HepG2 (cell line): ENCODE measurements around the gene UPB1. TPM values are rescaled to one million over a fixed set of nuclear protein-coding genes. Genes with fewer than 3 reads are reported as not detected.

Experiments
- ATAC-seq: fragments of 200-7000 bp; cut with Tn5 transposase; 3 replicates; pipeline ENCODE4 v1.9.1; 2020; ENCODE audit warnings: mild to moderate bottlenecking, moderate library complexity
- BruUV-seq: library from RNA; stranded (reverse); fragments of 400-500 nt; replicated peaks from 2 replicates; lab custom pipeline; 2021; lab: Mats Ljungman, UMichigan
- CTCF ChIA-PET: fragments of 300-600 bp; formaldehyde crosslinking; extraction: SDS; loops from one replicate; lab custom pipeline; 2021; ENCODE audit warnings: low total read pairs, inconsistent platforms, low intra/inter-chr PET ratio; lab: Yijun Ruan, JAX
- POLR2A ChIA-PET: fragments of 350-600 bp; sonication (Branson Sonifier 250); formaldehyde crosslinking; loops from one replicate; lab custom pipeline; 2020; ENCODE audit warnings: antibody characterized with exemption, inconsistent platforms; lab: Yijun Ruan, JAX
- DNase-seq: peaks from one replicate; pipeline ENCODE4 v3.0.0-alpha.2; 2015; ENCODE audit warnings: low spot score
- FAIRE-seq: peaks from 3 replicates; lab custom pipeline; 2011; peaks lifted over from hg19 to GRCh38; lab: Jason Lieb, UNC
- H2AFZ ChIP-seq: one replicate; pipeline ENCODE4 v1.6.1; 2011; ENCODE audit warnings: low read length, inconsistent platforms
- H3K27ac ChIP-seq: fragments of 300-600 bp; 3 replicates; pipeline ENCODE4 v1.8.0; 2011; ENCODE audit warnings: mixed run types, mild to moderate bottlenecking, mixed read lengths, low read length, inconsistent platforms; ENCODE audit not compliant: insufficient read depth; ENCODE audit errors: extremely low read length
- H3K27me3 ChIP-seq, 2 experiments: fragments of 200-600 bp in 1 of 2; 2 replicates in 1 of 2; 3 replicates in 1 of 2; pipeline versions ENCODE4 v1.6.0 to v1.8.0; 2011; ENCODE audit warnings: low read length in 2 of 2, mild to moderate bottlenecking in 2 of 2, moderate library complexity in 2 of 2, inconsistent platforms in 1 of 2; ENCODE audit not compliant: insufficient read depth in 2 of 2, control insufficient read depth in 1 of 2
- H3K36me3 ChIP-seq, 2 experiments: fragments of 200-600 bp in 1 of 2; replicated peaks in 1 of 2; 2 replicates in 1 of 2; 3 replicates in 1 of 2; pipeline versions ENCODE4 v1.5.1 to v1.8.0; 2011; ENCODE audit warnings: low read length in 2 of 2, inconsistent platforms in 1 of 2; ENCODE audit not compliant: insufficient read depth in 2 of 2, control insufficient read depth in 1 of 2
- H3K4me1 ChIP-seq: 2 replicates; pipeline ENCODE4 v1.5.1; 2012; ENCODE audit warnings: low read length, inconsistent platforms; ENCODE audit not compliant: insufficient read depth
- H3K4me2 ChIP-seq: 2 replicates; pipeline ENCODE4 v1.6.0; 2011; ENCODE audit warnings: low read depth, low read length, inconsistent platforms
- H3K4me3 ChIP-seq, 3 experiments: fragments of 200-600 bp in 1 of 3; sonication (generic), shearing (Covaris generic) in 1 of 3; replicated peaks in 1 of 3; 2 replicates each; pipeline ENCODE4 v1.5.1; 2011 to 2016; ENCODE audit warnings: low read length in 3 of 3, inconsistent platforms in 2 of 3, low read depth in 2 of 3, mild to moderate bottlenecking in 2 of 3, control low read depth in 1 of 3, mixed read lengths in 1 of 3; ENCODE audit not compliant: insufficient read depth in 1 of 3
- H3K79me2 ChIP-seq: one replicate; pipeline ENCODE4 v1.6.1; 2011; ENCODE audit warnings: low read length, inconsistent platforms; ENCODE audit not compliant: insufficient read depth
- H3K9ac ChIP-seq: 2 replicates; pipeline ENCODE4 v1.6.0; 2011; ENCODE audit warnings: mild to moderate bottlenecking, low read depth, low read length, inconsistent platforms; ENCODE audit not compliant: insufficient read depth
- H3K9me3 ChIP-seq: 2 replicates; pipeline ENCODE4 v1.5.1; 2012; ENCODE audit warnings: mild to moderate bottlenecking, low read length
- H4K20me1 ChIP-seq: 2 replicates; pipeline ENCODE4 v1.6.0; 2011; ENCODE audit warnings: inconsistent platforms, mild to moderate bottlenecking, low read length, moderate library complexity; ENCODE audit not compliant: insufficient read depth
- EP300 ChIP-seq, 3 experiments: sonication (generic) in 1 of 3; formaldehyde crosslinking in 1 of 3; IDR thresholded peaks; 2 replicates each; pipeline versions ENCODE4 v1.5.1 to v1.6.1; 2011 to 2020; ENCODE audit warnings: low read depth in 2 of 3, low read length in 2 of 3, borderline replicate concordance in 1 of 3, improper control_type of control experiment in 1 of 3, mild to moderate bottlenecking in 1 of 3, missing genetic modification reagents in 1 of 3, moderate library complexity in 1 of 3
- FOSL2 ChIP-seq: sonication (generic); formaldehyde crosslinking; IDR thresholded peaks from 2 replicates; pipeline ENCODE4 v1.4.0; 2020; ENCODE audit warnings: missing genetic modification reagents
- IRF1 ChIP-seq: sonication (generic); formaldehyde crosslinking; IDR thresholded peaks from 2 replicates; pipeline ENCODE4 v1.4.0; 2020; ENCODE audit warnings: low read depth, mild to moderate bottlenecking, missing genetic modification reagents
- IRF2 ChIP-seq: IDR thresholded peaks from 2 replicates; pipeline ENCODE4 v1.6.1; 2018; ENCODE audit warnings: missing genetic modification reagents, missing compliant biosample characterization
- MAFG ChIP-seq: sonication (generic); formaldehyde crosslinking; IDR thresholded peaks from 2 replicates; pipeline ENCODE4 v1.5.1; 2020; ENCODE audit warnings: mild to moderate bottlenecking, missing genetic modification reagents
- MIXL1 ChIP-seq: IDR thresholded peaks from 2 replicates; pipeline ENCODE4 v1.6.1; 2016
- ZNF225 ChIP-seq: sonication (generic); formaldehyde crosslinking; IDR thresholded peaks from 2 replicates; pipeline ENCODE4 v1.4.0; 2020; ENCODE audit warnings: mild to moderate bottlenecking, missing genetic modification reagents
- ZNF260 ChIP-seq: sonication (generic); formaldehyde crosslinking; IDR thresholded peaks from 2 replicates; pipeline ENCODE4 v1.4.0; 2020; ENCODE audit warnings: missing genetic modification reagents, low read depth, mild to moderate bottlenecking, borderline replicate concordance
- ZNF326 ChIP-seq: sonication (generic); formaldehyde crosslinking; IDR thresholded peaks from 2 replicates; pipeline ENCODE4 v1.4.0; 2020; ENCODE audit warnings: missing genetic modification reagents, borderline replicate concordance
- ZNF367 ChIP-seq: sonication (generic); formaldehyde crosslinking; IDR thresholded peaks from 2 replicates; pipeline ENCODE4 v1.4.0; 2020; ENCODE audit warnings: missing genetic modification reagents, borderline replicate concordance
- ZNF746 ChIP-seq: sonication (generic); formaldehyde crosslinking; IDR thresholded peaks from 2 replicates; pipeline ENCODE4 v1.8.0; 2022; ENCODE audit warnings: mild to moderate bottlenecking, missing genetic modification reagents
- WGBS: methylation state at CpG from one replicate; pipeline ENCODE4 v1.1.6; 2017; ENCODE audit warnings: low lambda C conversion rate; 5-methylcytosine and 5-hydroxymethylcytosine counted together
- in situ Hi-C: cut with HindIII; loops from 2 replicates; pipeline ENCODE4 v1.10.0; 2017; ENCODE audit warnings: low pct_unique_long_range_greater_than_20kb; ENCODE audit not compliant: extremely low pct_ligation_motif_present
- intact Hi-C: fragments of 100-400 bp; cut with micrococcal nuclease; formaldehyde crosslinking; loops from one replicate; pipeline ENCODE4 v1.10.0; 2022; ENCODE audit not compliant: unreplicated experiment
- polyA plus RNA-seq, 8 experiments: library from polyadenylated mRNA; depleted of rRNA in 3 of 8; stranded (reverse) in 7 of 8; unstranded in 1 of 8; fragments of >200 nt; fragmentation: Illumina TruSeq in 4 of 8; extraction: Trizol in 4 of 8; gene quantifications; 2 replicates each; pipeline versions ENCODE4 v1.2.1 to v1.2.3, GENCODE V29; 2011 to 2016; ENCODE audit warnings: low read depth in 4 of 8, missing spikeins in 1 of 8, mixed read lengths in 1 of 8; ENCODE audit not compliant: insufficient read depth in 1 of 8
- total RNA-seq, 5 experiments: library from RNA; depleted of rRNA; stranded (reverse); fragments of >200 nt; fragmentation: Illumina TruSeq; extraction: Trizol; gene quantifications; 2 replicates each; pipeline ENCODE4 v1.2.3, GENCODE V29; 2016; ENCODE audit warnings: low read depth in 1 of 5
- TF ChIP-seq, protein P1 (sequence below): sonication (generic); formaldehyde crosslinking; IDR thresholded peaks from 2 replicates; pipeline ENCODE4 v1.4.0; 2020; ENCODE audit warnings: mild to moderate bottlenecking, missing genetic modification reagents
- TF ChIP-seq, protein P2 (sequence below): fragments of 450-650 bp; IDR thresholded peaks from 2 replicates; pipeline ENCODE4 v1.6.1; 2017; ENCODE audit warnings: mild to moderate bottlenecking

UPB1 gene
- total and polyA plus RNA-seq, 2 of the 13 experiments (the other 11 are each of a cell fraction or from before 2014, with no cell fraction given): 0.38 to 1.2 TPM

GRCh38 chr22:24473284-24473683 is 21.8 kb upstream of the UPB1 start:
- no peaks in the 10 kb centered on the region for H3K9me3 ChIP-seq
- H2AFZ ChIP-seq: no peak overlapping the region
- DNase-seq (no peak), FAIRE-seq (no peak)
- no peaks in the 10 kb centered on the region for H3K79me2 ChIP-seq
- H3K36me3 ChIP-seq: no peaks in the 10 kb centered on the region
- peaks cover 31% of the 10 kb centered on the region for H3K4me1 ChIP-seq
- no peak overlapping the region for H3K4me3 ChIP-seq
- no peak overlapping the region for H3K4me2 ChIP-seq
- no peaks in the 10 kb centered on the region for H4K20me1 ChIP-seq
- no TSS peak for BruUV-seq
- ChIA-PET POLR2A (interaction anchor here (0.7 kb wide), 1 partner anchor 49 kb away, joined by 4 read pairs; no protein-coding TSS in a partner anchor), CTCF (no interaction called here)
- intact Hi-C loops (no loop called here), in situ Hi-C loops (no loop called here)
- H3K27me3 ChIP-seq: no peaks in the 10 kb centered on the region
- no peak overlapping the region for H3K27ac ChIP-seq
- no peak overlapping the region for H3K9ac ChIP-seq
- no peak for TF ChIP-seq ZNF367 (CRISPR knock-in tag)
- no peak for TF ChIP-seq MIXL1 (CRISPR knock-in tag)
- TF ChIP-seq, protein P1, sequence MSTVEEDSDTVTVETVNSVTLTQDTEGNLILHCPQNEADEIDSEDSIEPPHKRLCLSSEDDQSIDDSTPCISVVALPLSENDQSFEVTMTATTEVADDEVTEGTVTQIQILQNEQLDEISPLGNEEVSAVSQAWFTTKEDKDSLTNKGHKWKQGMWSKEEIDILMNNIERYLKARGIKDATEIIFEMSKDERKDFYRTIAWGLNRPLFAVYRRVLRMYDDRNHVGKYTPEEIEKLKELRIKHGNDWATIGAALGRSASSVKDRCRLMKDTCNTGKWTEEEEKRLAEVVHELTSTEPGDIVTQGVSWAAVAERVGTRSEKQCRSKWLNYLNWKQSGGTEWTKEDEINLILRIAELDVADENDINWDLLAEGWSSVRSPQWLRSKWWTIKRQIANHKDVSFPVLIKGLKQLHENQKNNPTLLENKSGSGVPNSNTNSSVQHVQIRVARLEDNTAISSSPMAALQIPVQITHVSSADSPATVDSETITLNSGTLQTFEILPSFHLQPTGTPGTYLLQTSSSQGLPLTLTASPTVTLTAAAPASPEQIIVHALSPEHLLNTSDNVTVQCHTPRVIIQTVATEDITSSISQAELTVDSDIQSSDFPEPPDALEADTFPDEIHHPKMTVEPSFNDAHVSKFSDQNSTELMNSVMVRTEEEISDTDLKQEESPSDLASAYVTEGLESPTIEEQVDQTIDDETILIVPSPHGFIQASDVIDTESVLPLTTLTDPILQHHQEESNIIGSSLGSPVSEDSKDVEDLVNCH (CRISPR knock-in tag): no peak
- no peak for TF ChIP-seq ZNF746
- TF ChIP-seq IRF1 (CRISPR knock-in tag): no peak
- TF ChIP-seq, all 625 proteins: peak for 0
- no peak for ATAC-seq

- Histone ChIP-seq H3K9me3 (no peaks in the 10 kb centered on the region), H2AFZ (no peak overlapping the region), H3K4me1 (peaks cover 31% of the 10 kb centered on the region), H3K9ac (no peak overlapping the region), H3K36me3 (no peaks in the 10 kb centered on the region), H3K4me3 (no peak overlapping the region), H3K27me3 (no peaks in the 10 kb centered on the region), H3K79me2 (no peaks in the 10 kb centered on the region), H3K4me2 (peak overlapping the region; percentile 28; the same call in 1 of the 2 replicates), H3K27ac (no peak overlapping the region), H4K20me1 (no peaks in the 10 kb centered on the region)
- in situ Hi-C loops (no loop called here), intact Hi-C loops (no loop called here)
- CTCF ChIA-PET: no interaction called here
- ATAC-seq: peak; percentile 39
- no peak for FAIRE-seq
- BruUV-seq: no TSS peak
- peak; percentile 64 for DNase-seq
- 10% methylated on average over 3 of the region's 3 CpGs for WGBS
- POLR2A ChIA-PET: interaction anchor here (0.9 to 1.1 kb wide), 4 partner anchors 8 to 33 kb away, joined by 3 read pairs; no protein-coding TSS in a partner anchor
- TF ChIP-seq ZNF260 (CRISPR knock-in tag): no peak
- no peak for TF ChIP-seq ZNF326 (CRISPR knock-in tag)
- TF ChIP-seq, protein P2, sequence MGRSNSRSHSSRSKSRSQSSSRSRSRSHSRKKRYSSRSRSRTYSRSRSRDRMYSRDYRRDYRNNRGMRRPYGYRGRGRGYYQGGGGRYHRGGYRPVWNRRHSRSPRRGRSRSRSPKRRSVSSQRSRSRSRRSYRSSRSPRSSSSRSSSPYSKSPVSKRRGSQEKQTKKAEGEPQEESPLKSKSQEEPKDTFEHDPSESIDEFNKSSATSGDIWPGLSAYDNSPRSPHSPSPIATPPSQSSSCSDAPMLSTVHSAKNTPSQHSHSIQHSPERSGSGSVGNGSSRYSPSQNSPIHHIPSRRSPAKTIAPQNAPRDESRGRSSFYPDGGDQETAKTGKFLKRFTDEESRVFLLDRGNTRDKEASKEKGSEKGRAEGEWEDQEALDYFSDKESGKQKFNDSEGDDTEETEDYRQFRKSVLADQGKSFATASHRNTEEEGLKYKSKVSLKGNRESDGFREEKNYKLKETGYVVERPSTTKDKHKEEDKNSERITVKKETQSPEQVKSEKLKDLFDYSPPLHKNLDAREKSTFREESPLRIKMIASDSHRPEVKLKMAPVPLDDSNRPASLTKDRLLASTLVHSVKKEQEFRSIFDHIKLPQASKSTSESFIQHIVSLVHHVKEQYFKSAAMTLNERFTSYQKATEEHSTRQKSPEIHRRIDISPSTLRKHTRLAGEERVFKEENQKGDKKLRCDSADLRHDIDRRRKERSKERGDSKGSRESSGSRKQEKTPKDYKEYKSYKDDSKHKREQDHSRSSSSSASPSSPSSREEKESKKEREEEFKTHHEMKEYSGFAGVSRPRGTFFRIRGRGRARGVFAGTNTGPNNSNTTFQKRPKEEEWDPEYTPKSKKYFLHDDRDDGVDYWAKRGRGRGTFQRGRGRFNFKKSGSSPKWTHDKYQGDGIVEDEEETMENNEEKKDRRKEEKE: no peak
- no peak for TF ChIP-seq IRF2
- TF ChIP-seq FOSL2 (CRISPR knock-in tag): peak; percentile 84
- TF ChIP-seq ZNF225 (CRISPR knock-in tag): no peak
- peak in 1 of 2 experiments; percentile 7; a peak in 1 of 4 replicates for TF ChIP-seq EP300 (IDR thresholded peaks at IDR 0.05; ENCODE audit: low read depth in 2 of 2, low read length in 2 of 2)
- no peak for TF ChIP-seq EP300 (CRISPR knock-in tag; IDR thresholded peaks at IDR 0.05; ENCODE audit: borderline replicate concordance)
- no peak for TF ChIP-seq MAFG (CRISPR knock-in tag)
Observed at GRCh38 chr22:24474221-24474620, 20.9 kb upstream of the UPB1 start.
